ENCODE results near the gene KREMEN2. TPM values are rescaled to one million over a fixed set of nuclear protein-coding genes. Genes with fewer than 3 reads are reported as not detected.

Gene KREMEN2
- total and polyA plus RNA-seq, 9 of the 15 experiments (the other 6 are each of a cell fraction or from before 2014, with no cell fraction given): 0.04 to 7.7 (median 1.5) TPM; not detected in 1

DNA sequence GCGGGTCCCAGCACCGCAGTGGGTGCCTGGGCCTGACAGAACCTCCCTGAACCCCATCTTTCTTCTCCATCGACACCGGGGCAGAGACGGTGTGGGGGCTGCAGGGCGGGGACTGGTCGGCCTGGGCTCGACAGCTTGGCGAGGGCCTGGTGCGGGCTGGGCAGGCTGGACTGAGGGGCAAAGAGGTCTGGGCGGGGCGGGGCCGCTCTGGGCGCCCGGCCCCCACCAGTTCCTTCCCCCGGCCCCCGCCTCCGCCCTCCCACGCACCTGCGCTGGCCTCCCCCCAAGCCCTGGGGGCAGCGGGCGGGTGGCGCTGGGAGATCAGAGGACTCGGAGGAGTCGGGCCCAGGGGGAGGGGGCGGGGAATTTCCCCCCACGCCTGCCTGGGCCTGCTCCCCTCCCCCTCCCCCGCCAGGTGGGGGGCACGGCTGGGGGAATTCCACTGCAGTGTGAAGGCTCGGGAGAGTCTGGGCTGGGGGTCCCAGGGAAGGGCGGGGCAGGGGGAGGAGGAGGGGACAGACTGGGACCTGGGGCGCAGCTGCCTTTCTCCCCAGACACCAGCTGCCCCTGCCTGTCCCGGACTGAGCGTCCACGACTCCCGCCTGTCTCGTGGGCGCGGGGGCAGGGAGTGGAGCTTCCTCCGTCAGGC is 877 bp upstream of the KREMEN2 start (continued):
- TF ChIP-seq, protein P1, sequence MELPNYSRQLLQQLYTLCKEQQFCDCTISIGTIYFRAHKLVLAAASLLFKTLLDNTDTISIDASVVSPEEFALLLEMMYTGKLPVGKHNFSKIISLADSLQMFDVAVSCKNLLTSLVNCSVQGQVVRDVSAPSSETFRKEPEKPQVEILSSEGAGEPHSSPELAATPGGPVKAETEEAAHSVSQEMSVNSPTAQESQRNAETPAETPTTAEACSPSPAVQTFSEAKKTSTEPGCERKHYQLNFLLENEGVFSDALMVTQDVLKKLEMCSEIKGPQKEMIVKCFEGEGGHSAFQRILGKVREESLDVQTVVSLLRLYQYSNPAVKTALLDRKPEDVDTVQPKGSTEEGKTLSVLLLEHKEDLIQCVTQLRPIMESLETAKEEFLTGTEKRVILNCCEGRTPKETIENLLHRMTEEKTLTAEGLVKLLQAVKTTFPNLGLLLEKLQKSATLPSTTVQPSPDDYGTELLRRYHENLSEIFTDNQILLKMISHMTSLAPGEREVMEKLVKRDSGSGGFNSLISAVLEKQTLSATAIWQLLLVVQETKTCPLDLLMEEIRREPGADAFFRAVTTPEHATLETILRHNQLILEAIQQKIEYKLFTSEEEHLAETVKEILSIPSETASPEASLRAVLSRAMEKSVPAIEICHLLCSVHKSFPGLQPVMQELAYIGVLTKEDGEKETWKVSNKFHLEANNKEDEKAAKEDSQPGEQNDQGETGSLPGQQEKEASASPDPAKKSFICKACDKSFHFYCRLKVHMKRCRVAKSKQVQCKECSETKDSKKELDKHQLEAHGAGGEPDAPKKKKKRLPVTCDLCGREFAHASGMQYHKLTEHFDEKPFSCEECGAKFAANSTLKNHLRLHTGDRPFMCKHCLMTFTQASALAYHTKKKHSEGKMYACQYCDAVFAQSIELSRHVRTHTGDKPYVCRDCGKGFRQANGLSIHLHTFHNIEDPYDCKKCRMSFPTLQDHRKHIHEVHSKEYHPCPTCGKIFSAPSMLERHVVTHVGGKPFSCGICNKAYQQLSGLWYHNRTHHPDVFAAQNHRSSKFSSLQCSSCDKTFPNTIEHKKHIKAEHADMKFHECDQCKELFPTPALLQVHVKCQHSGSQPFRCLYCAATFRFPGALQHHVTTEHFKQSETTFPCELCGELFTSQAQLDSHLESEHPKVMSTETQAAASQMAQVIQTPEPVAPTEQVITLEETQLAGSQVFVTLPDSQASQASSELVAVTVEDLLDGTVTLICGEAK (IDR thresholded peaks at IDR 0.05): no peak
- TF ChIP-seq, protein P1 (CRISPR knock-in tag; IDR thresholded peaks at IDR 0.05): no peak
- TF ChIP-seq, protein P2, sequence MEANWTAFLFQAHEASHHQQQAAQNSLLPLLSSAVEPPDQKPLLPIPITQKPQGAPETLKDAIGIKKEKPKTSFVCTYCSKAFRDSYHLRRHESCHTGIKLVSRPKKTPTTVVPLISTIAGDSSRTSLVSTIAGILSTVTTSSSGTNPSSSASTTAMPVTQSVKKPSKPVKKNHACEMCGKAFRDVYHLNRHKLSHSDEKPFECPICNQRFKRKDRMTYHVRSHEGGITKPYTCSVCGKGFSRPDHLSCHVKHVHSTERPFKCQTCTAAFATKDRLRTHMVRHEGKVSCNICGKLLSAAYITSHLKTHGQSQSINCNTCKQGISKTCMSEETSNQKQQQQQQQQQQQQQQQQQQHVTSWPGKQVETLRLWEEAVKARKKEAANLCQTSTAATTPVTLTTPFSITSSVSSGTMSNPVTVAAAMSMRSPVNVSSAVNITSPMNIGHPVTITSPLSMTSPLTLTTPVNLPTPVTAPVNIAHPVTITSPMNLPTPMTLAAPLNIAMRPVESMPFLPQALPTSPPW (CRISPR knock-in tag; IDR thresholded peaks at IDR 0.05): peak; percentile 73
- TF ChIP-seq HNRNPH1 (optimal IDR thresholded peaks at IDR 0.05; ENCODE audit: low read depth, low read length) (no peak), SAFB (IDR thresholded peaks at IDR 0.05; ENCODE audit: borderline replicate concordance, low read depth, low read length) (peak; percentile 84; the same call in 1 of the 2 replicates), DNMT1 (IDR thresholded peaks at IDR 0.05) (no peak), HMG20A (CRISPR knock-in tag; conservative IDR thresholded peaks at IDR 0.05) (no peak)
- TF ChIP-seq, protein P3, sequence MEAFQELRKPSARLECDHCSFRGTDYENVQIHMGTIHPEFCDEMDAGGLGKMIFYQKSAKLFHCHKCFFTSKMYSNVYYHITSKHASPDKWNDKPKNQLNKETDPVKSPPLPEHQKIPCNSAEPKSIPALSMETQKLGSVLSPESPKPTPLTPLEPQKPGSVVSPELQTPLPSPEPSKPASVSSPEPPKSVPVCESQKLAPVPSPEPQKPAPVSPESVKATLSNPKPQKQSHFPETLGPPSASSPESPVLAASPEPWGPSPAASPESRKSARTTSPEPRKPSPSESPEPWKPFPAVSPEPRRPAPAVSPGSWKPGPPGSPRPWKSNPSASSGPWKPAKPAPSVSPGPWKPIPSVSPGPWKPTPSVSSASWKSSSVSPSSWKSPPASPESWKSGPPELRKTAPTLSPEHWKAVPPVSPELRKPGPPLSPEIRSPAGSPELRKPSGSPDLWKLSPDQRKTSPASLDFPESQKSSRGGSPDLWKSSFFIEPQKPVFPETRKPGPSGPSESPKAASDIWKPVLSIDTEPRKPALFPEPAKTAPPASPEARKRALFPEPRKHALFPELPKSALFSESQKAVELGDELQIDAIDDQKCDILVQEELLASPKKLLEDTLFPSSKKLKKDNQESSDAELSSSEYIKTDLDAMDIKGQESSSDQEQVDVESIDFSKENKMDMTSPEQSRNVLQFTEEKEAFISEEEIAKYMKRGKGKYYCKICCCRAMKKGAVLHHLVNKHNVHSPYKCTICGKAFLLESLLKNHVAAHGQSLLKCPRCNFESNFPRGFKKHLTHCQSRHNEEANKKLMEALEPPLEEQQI (IDR thresholded peaks at IDR 0.05): no peak

All from K562 (cell line).